Measurements from ENCODE around the gene MMADHC. TPM values are rescaled to one million over a fixed set of nuclear protein-coding genes. Genes with fewer than 3 reads are reported as not detected.

The MMADHC gene
- total and polyA plus RNA-seq, 2 experiments from 2014 or later, result 38.5 to 129 TPM

GRCh38 chr2:149625671-149626070, 38.1 kb upstream of the MMADHC start:
- no peak overlapping the region for H3K4me3 ChIP-seq
- no peak overlapping the region for H3K27ac ChIP-seq
- no peak for TF ChIP-seq CTCF (IDR thresholded peaks at IDR 0.05; ENCODE audit: low read depth, low read length)
- peaks cover 3% of the 10 kb centered on the region for H3K4me1 ChIP-seq (ENCODE audit: low read depth)
- H3K36me3 ChIP-seq, result no peaks in the 10 kb centered on the region
- H3K9me3 ChIP-seq (ENCODE audit: low read depth), result no peaks in the 10 kb centered on the region
- DNase-seq (ENCODE audit: low read depth in 1 of 2, low spot score in 1 of 2), result no peak
- no peaks in the 10 kb centered on the region for H3K27me3 ChIP-seq

GRCh38 chr2:149625271-149625670, 37.7 kb upstream of the MMADHC start:
- no peak overlapping the region for H3K27ac ChIP-seq
- H3K27me3 ChIP-seq, result no peaks in the 10 kb centered on the region
- peaks cover 3% of the 10 kb centered on the region for H3K4me1 ChIP-seq (ENCODE audit: low read depth)
- no peaks in the 10 kb centered on the region for H3K36me3 ChIP-seq
- H3K4me3 ChIP-seq, result no peak overlapping the region
- no peak for DNase-seq (ENCODE audit: low read depth in 1 of 2, low spot score in 1 of 2)
- H3K9me3 ChIP-seq (ENCODE audit: low read depth), result no peaks in the 10 kb centered on the region
- TF ChIP-seq CTCF (IDR thresholded peaks at IDR 0.05; ENCODE audit: low read depth, low read length), result no peak

- no peaks in the 10 kb centered on the region for H3K9me3 ChIP-seq (ENCODE audit: low read depth)
- peak overlapping the region; percentile 6 for H3K27ac ChIP-seq
- no peaks in the 10 kb centered on the region for H3K27me3 ChIP-seq
- H3K4me1 ChIP-seq (ENCODE audit: low read depth), result peaks cover 3% of the 10 kb centered on the region
- no peak for TF ChIP-seq CTCF (IDR thresholded peaks at IDR 0.05; ENCODE audit: low read depth, low read length)
- no peaks in the 10 kb centered on the region for H3K36me3 ChIP-seq
- no peak for DNase-seq (ENCODE audit: low read depth in 1 of 2, low spot score in 1 of 2)
- H3K4me3 ChIP-seq, result no peak overlapping the region
These were observed 34.8 kb upstream of the MMADHC start for GRCh38 chr2:149622343-149622742.

GRCh38 chr2:149617476-149617875, 29.9 kb upstream of the MMADHC start:
- Histone ChIP-seq H3K27me3 (no peaks in the 10 kb centered on the region), H3K27ac (no peak overlapping the region), H3K4me1 (ENCODE audit: low read depth) (no peaks in the 10 kb centered on the region), H3K9me3 (ENCODE audit: low read depth) (no peaks in the 10 kb centered on the region), H3K36me3 (no peaks in the 10 kb centered on the region), H3K4me3 (no peak overlapping the region)
- DNase-seq (ENCODE audit: low read depth in 1 of 2, low spot score in 1 of 2), result no peak
- no peak for TF ChIP-seq CTCF (IDR thresholded peaks at IDR 0.05; ENCODE audit: low read depth, low read length)

GRCh38 chr2:149616681-149617456, 29.3 kb upstream of the MMADHC start:
- Histone ChIP-seq H3K27me3 (no peaks in the 10 kb centered on the region), H3K4me1 (ENCODE audit: low read depth) (no peaks in the 10 kb centered on the region), H3K27ac (no peak overlapping the region), H3K36me3 (no peaks in the 10 kb centered on the region), H3K4me3 (no peak overlapping the region), H3K9me3 (ENCODE audit: low read depth) (no peaks in the 10 kb centered on the region)
- TF ChIP-seq CTCF (IDR thresholded peaks at IDR 0.05; ENCODE audit: low read depth, low read length), result no peak
- peak in 1 of 2 donors; percentile 40 for DNase-seq (ENCODE audit: low read depth in 1 of 2, low spot score in 1 of 2)

Data from cardiac muscle cell (in vitro differentiated cells and primary cell).